T-helper 2 cell treated with Interferon-gamma antibody and Interleukin-4, amounts not matched to agents 100 ng/mL and 5 ng/mL, for 36 hours (primary cell): ENCODE data around the gene GRK1. TPM values are rescaled to one million over a fixed set of nuclear protein-coding genes. Genes with fewer than 3 reads are reported as not detected.
"Not testable (repeated sequence)": the region's sequence is repeated elsewhere in the genome, so short reads cannot be mapped to it uniquely, and the experiment has no call there.

Experiments used
- intact Hi-C: fragments of 100-400 bp; cut with micrococcal nuclease; formaldehyde crosslinking; loops from one replicate; pipeline ENCODE4 v1.15.1; 2023
- total RNA-seq: library from RNA; stranded (reverse); gene quantifications from 2 replicates; pipeline ENCODE4 v1.2.3, GENCODE V29; 2022

Gene GRK1
- total RNA-seq = 0.05 TPM in 1 of 2 replicates, not detected in the other

- intact Hi-C loops = no loop called here
These were observed at the start of gene GRK1 for GRCh38 chr13:113666951-113667701. TSS of gene GRK1 (plus strand) at chr13:113667219. CDS start at chr13:113667387, 168 bp downstream.

- intact Hi-C loops = no loop called here
These were observed 49.1 kb upstream of the GRK1 start for GRCh38 chr13:113617961-113618360.

DNA sequence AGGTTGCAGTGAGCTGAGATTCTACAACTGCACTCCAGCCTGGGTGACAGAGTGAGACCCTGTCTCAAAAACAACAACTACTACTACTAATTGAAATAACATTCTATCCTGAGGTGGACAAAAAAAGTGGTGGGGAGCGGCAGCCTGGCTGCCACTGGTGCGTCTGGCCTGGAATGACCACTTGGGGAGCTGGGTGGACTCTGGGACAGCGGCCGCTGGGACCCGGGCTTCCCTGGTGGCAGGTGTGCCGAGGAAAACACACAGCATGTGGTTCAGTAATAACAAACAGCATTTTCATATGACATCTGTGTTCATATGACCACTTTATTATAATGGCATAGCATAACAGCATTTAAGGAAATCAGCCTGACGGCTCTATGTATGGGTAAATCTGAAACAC lies 48.6 kb upstream of the GRK1 start:
- intact Hi-C loops = no loop called here

GRCh38 chr13:113620036-113620796 lies 46.8 kb upstream of the GRK1 start:
- intact Hi-C loops = no loop called here

DNA sequence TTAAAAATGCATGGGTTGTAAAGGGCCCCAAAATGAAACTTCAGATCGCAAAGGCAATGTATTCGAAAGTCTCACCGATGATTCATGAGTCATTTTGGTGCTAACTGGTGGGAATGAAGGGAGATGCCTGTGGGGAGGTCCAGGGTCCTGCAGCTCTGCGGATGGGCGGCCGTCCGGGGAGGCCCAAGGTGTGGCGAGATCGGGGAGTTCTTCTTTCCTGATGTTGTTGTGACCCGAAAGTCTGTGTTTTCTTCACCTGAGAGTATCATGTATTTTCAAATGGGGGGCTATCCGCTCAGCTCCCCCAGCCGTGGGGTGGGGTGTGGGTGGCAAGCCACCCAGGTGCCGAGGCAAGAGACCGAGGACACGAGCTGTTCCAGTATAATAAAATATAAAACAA lies 46.0 kb upstream of the GRK1 start:
- intact Hi-C loops = no loop called here

DNA sequence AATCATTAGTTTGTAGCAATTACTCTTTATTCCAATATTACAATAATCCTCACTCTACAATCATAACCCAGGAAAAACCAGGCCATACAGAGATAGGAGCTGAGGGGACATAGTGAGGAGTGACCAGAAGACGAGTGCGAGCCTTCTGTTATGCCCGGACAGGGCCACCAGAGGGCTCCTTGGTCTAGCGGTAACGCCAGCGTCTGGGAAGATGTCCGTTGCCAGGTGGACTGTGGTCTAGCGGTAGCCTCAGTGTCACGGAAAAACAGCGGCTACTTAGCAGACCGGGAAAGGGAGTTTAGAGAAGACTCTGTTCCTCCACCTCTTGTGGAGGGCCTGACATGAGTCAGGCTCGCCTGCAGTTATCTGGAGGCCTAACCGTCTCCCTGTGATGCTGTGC lies 45.5 kb upstream of the GRK1 start:
- intact Hi-C loops = not testable (repeated sequence)

DNA sequence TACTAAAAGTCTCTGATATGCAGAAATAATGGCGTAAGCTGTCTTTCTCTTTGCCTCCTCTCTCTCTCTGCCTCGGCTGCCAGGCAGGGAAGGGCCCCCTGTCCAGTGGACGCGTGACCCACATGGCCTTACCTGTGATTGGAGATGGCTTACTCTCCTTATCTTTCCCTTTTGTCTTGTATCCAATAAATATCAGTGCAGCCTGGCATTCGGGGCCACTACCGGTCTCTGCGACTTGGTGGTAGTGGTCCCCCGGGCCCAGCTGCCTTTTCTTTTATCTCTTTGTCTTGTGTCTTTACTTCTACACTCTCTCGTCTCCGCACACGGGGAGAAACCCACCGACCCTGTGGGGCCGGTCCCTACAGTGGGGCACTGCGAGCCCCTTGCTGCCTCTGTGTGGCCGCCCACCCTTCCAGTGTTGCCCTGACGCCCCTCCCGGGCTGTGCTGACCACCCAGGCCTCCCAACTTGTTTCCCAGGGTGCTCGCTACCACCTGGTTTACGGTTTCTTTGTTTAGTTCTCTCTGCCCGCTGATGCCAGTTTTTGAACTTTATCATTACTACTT lies 45.0 kb upstream of the GRK1 start:
- intact Hi-C loops = not testable (repeated sequence)

GRCh38 chr13:113622791-113623490 lies 44.1 kb upstream of the GRK1 start:
- intact Hi-C loops = no loop called here

DNA sequence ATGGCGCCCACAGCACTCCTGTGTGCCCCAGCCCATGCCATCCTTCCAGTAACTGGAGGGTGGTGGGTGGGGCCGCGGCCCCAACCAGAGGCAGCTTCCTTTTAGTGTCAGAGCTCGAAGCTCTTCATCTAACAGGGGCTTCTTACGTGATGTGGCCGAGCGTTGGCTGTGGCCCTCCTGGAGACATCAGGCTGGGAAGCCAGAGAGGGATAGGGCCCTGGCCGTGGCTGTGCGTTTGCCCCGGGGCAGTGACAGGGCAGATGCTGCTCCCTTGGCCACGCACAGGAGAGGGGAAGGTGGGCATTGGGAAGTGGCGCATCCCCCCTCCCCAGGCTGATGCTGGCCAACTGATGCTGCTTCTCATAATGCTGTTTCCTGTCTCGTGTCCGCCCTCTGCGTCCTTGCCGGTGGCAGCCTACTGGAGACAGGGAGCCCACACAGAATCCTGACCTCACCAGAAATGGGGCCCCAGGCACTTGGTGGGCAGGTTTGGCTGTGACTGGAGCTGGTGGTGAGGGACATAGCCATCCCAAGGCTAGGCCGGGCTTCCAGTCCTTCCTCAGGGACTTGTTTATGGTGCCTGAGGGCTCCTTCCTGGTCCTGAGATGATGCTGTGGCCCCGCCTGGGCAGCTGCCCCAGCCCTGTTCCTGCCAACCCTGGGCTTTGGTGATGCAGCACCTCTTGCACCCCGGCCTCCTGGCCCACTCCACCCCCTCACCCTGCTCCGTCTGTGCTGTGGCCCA lies 43.4 kb upstream of the GRK1 start:
- intact Hi-C loops = no loop called here

- intact Hi-C loops = no loop called here
These were observed 42.8 kb upstream of the GRK1 start for GRCh38 chr13:113624235-113624587.

DNA sequence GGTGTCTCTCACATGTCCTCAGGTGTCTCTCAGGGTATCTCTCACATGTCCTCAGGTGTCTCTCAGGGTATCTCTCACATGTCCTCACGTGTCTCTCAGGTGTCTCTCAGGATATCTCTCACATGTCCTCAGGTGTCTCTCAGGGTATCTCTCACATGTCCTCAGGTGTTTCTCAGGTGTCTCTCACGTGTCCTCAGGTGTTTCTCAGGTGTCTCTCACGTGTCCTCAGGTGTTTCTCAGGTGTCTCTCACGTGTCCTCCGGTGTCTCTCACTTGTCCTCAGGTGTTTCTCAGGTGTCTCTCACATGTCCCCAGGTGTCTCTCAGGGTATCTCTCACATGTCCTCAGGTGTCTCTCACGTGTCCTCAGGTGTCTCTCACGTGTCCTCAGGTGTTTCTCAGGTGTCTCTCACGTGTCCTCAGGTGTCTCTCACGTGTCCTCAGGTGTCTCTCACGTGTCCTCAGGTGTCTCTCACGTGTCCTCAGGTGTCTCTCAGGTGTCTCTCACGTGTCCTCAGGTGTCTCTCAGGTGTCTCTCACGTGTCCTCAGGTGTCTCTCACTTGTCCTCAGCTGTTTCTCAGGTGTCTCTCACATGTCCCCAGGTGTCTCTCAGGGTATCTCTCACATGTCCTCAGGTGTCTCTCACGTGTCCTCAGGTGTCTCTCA lies 42.2 kb upstream of the GRK1 start:
- intact Hi-C loops = not testable (repeated sequence)

- intact Hi-C loops = no loop called here
These were observed 40.9 kb upstream of the GRK1 start for GRCh38 chr13:113625965-113626721.

DNA sequence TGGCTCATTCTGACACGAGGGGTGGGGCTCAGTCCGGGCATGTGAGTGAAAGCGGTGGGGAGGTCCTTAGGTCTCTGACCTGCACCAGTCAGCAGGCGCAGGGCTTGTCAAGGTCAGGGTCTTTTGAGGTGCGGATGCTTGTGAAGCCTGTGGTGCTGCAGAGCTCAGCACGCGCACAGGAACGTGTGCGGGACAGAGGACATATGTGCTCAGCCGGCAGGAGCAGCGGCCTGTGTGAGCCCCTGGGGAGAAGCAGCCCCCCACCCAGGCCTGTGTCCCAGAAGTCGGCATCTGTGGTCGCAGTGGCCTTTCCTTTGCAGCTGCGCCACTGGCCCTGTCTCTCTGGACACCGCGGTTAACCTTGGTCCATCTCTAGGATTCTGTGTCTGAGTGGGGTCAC lies 39.9 kb upstream of the GRK1 start:
- intact Hi-C loops = no loop called here

DNA sequence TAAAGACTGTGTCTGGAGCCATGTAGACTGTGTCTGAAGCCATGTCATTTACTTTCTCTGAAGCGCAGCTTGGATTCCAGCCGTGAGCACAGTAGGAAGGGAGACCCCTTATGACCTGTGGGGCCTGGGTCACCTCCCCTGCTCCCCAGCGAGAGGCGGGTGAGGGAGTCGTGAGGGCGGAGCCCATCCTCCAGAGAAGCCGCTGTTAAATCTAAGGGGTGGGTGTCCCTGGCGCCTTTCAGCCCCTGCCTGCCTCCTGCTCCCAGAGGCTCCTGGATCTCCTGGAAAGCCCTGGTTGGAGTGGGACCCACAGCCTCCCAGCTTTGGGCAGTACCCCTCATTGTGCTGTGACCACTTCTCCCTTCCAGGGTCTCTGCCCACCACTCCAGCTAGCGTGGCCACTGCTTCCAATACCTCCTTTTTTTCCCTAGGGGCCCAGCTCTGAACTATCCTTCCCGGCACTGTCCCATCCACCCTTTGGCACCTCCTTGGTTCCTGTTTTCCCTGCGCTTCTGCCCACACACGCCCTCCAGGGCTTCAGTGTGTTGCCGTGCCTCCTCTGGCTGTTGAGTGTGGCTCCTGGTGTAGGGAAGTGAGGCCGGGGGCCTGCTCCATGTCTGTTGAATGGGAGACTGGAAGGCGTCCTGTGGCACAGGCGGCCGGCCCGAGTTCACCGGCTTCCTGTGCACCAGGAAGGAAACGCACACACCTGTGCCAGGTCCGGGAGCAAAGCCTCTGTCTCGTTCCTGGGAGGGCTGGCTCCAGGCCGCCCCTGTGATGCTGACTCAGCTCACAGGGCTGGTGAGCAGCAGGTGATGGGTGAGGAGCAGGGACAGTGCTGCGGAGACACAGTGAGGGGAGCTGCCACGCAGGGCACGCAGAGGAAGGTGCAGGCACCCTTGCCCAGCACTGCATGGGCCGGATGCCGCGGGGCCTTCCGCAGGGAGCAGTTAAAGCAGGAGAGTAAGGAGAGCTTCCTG lies 38.4 kb upstream of the GRK1 start:
- intact Hi-C loops = no loop called here

GRCh38 chr13:113629866-113630265 lies 37.2 kb upstream of the GRK1 start:
- intact Hi-C loops = no loop called here

DNA sequence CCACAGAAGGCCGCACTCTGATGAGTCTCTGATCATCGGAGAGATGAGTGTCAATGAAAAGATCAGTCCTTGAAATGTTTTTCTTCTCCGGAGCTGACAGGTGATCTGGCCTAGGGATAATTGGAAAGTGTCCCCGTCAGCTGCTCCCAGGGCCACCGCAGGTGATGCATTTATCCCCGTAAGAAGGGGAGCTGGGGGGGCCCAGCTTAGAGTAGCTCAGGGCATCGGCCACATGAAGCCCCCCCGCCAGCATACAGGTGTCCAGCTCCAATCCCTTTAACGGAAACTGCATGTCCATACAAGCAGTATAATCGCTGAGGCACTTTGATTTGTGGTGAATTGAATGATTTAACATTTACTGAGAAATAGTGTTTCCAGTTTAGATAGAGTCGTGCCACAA lies 36.7 kb upstream of the GRK1 start:
- intact Hi-C loops = no loop called here

GRCh38 chr13:113630804-113631203 lies 36.2 kb upstream of the GRK1 start:
- intact Hi-C loops = no loop called here

- intact Hi-C loops = no loop called here
These were observed 35.5 kb upstream of the GRK1 start for GRCh38 chr13:113631341-113632095.
